CD4-positive, alpha-beta T cell treated with Interleukin-6 for 4 hours (primary cell): ENCODE measurements around the gene GALNT3.

ENCODE experiments used
- DNase-seq: peaks from one replicate; pipeline ENCODE4 v3.0.0-alpha.2; 2020; ENCODE audit warnings: mixed read lengths

Gene GALNT3

GRCh38 chr2:165795011-165795410, 964 bp upstream of the GALNT3 start:
- DNase-seq, result no peak

GRCh38 chr2:165794536-165794928, 485 bp upstream of the GALNT3 start:
- peak; percentile 53 for DNase-seq

GRCh38 chr2:165793161-165793778, 777 bp downstream of the GALNT3 start:
- DNase-seq, result no peak

- no peak for DNase-seq
Measured at GRCh38 chr2:165792104-165792454, 2.0 kb downstream of the GALNT3 start.

GRCh38 chr2:165791421-165792103, 2.5 kb downstream of the GALNT3 start:
- DNase-seq, result no peak

GRCh38 chr2:165790466-165790865, 3.6 kb downstream of the GALNT3 start:
- DNase-seq, result no peak

GRCh38 chr2:165787334-165787733, 6.7 kb downstream of the GALNT3 start:
- DNase-seq, result no peak

- DNase-seq, result no peak
Measured at GRCh38 chr2:165779706-165780105, 14.3 kb downstream of the GALNT3 start.

- no peak for DNase-seq
Measured at GRCh38 chr2:165778653-165779451, 15.2 kb downstream of the GALNT3 start.

- DNase-seq, result no peak
Measured at GRCh38 chr2:165778187-165778556, 15.9 kb downstream of the GALNT3 start.

- DNase-seq, result no peak
Measured at GRCh38 chr2:165777522-165778186, 16.4 kb downstream of the GALNT3 start.

- DNase-seq, result no peak
Measured at GRCh38 chr2:165776796-165777195, 17.3 kb downstream of the GALNT3 start.

GRCh38 chr2:165776013-165776412, 18.0 kb downstream of the GALNT3 start:
- no peak for DNase-seq

GRCh38 chr2:165773684-165774083, 20.4 kb downstream of the GALNT3 start:
- DNase-seq, result no peak

- no peak for DNase-seq
Measured at GRCh38 chr2:165772183-165772582, 21.9 kb downstream of the GALNT3 start.

GRCh38 chr2:165766326-165766927, 27.6 kb downstream of the GALNT3 start:
- no peak for DNase-seq

- no peak for DNase-seq
Measured at GRCh38 chr2:165762723-165763122, 31.3 kb downstream of the GALNT3 start.

GRCh38 chr2:165757906-165758675, 36.0 kb downstream of the GALNT3 start:
- no peak for DNase-seq

- no peak for DNase-seq
Measured at GRCh38 chr2:165746501-165746900, 47.5 kb downstream of the GALNT3 start.

- DNase-seq, result no peak
Measured at GRCh38 chr2:165745916-165746315, 48.1 kb downstream of the GALNT3 start.

GRCh38 chr2:165743442-165743841, 50.6 kb downstream of the GALNT3 start:
- no peak for DNase-seq

GRCh38 chr2:165725421-165725820, 68.6 kb downstream of the GALNT3 start:
- DNase-seq, result no peak
